SU-DHL-6 (cell line): ENCODE data around the gene ATP9A.
A peak's percentile ranks its signal among the peaks of the same experiment; 100 is the strongest.

Experiments used
- H2AFZ ChIP-seq: fragments of 200-600 bp; sonication (generic); 2 replicates; pipeline ENCODE4 v1.6.1; 2014; ENCODE audit warnings: low read depth, mild to moderate bottlenecking, moderate library complexity, mixed read lengths, antibody characterized with exemption, low read length; ENCODE audit not compliant: severe bottlenecking
- H3F3A ChIP-seq: fragments of 200-600 bp; shearing (Covaris generic); 2 replicates; pipeline ENCODE4 v1.6.0; 2016; ENCODE audit warnings: antibody characterized with exemption, mild to moderate bottlenecking; ENCODE audit not compliant: insufficient read depth
- H3K27ac ChIP-seq: fragments of 200-600 bp; sonication (generic); 2 replicates; pipeline ENCODE4 v1.5.1; 2016; ENCODE audit warnings: low read depth, mild to moderate bottlenecking, low read length, moderate library complexity, mixed read lengths
- H3K27me3 ChIP-seq: fragments of 200-600 bp; sonication (generic), shearing (Covaris generic); 2 replicates; pipeline ENCODE4 v1.6.0; 2014; ENCODE audit warnings: mild to moderate bottlenecking, low read length
- H3K36me3 ChIP-seq: fragments of 200-600 bp; sonication (generic); 2 replicates; pipeline ENCODE4 v1.6.1; 2014; ENCODE audit warnings: mild to moderate bottlenecking, low read length, mixed read lengths
- H3K4me2 ChIP-seq: fragments of 300-600, 200-600 bp; shearing (Covaris generic), sonication (generic); 2 replicates; pipeline ENCODE4 v1.6.0; 2014; ENCODE audit warnings: low read length, low read depth, mild to moderate bottlenecking; ENCODE audit not compliant: poor library complexity, severe bottlenecking
- H3K4me3 ChIP-seq: fragments of 200-600 bp; sonication (generic); 2 replicates; pipeline ENCODE4 v1.5.1; 2014; ENCODE audit warnings: antibody characterized with exemption, low read length, mild to moderate bottlenecking, mixed read lengths; ENCODE audit not compliant: insufficient read depth, poor library complexity, severe bottlenecking
- H3K79me2 ChIP-seq: fragments of 200-600 bp; sonication (generic); 2 replicates; pipeline ENCODE4 v1.6.1; 2014; ENCODE audit warnings: mild to moderate bottlenecking, low read length, moderate library complexity; ENCODE audit not compliant: insufficient read depth
- H3K9ac ChIP-seq: fragments of 200-600 bp; sonication (generic); 2 replicates; pipeline ENCODE4 v1.7.0; 2014; ENCODE audit warnings: mild to moderate bottlenecking, low read length
- H3K9me2 ChIP-seq: fragments of 200-600 bp; sonication (generic); replicated peaks from 2 replicates; pipeline ENCODE4 v1.6.1; 2014; ENCODE audit warnings: low read length; ENCODE audit not compliant: insufficient read depth
- H3K9me3 ChIP-seq: fragments of 200-600 bp; sonication (generic); 2 replicates; pipeline ENCODE4 v1.6.1; 2014; ENCODE audit warnings: low read length, mixed read lengths; ENCODE audit not compliant: insufficient read depth
- H4K20me1 ChIP-seq: fragments of 200-600 bp; sonication (generic); 2 replicates; pipeline ENCODE4 v1.6.1; 2014; ENCODE audit warnings: low read depth, mild to moderate bottlenecking, antibody characterized with exemption, low read length, moderate library complexity, mixed read lengths
- CTCF ChIP-seq: fragments of 200-600 bp; sonication (generic); IDR thresholded peaks from one replicate; pipeline ENCODE4 v1.5.1; 2017; ENCODE audit warnings: antibody characterized with exemption, mild to moderate bottlenecking, low read length, moderate library complexity; ENCODE audit not compliant: insufficient read depth, poor library complexity, severe bottlenecking
- EZH2phosphoT487 ChIP-seq: fragments of 200-600 bp; sonication (generic), shearing (Covaris generic); conservative IDR thresholded peaks from 2 replicates; pipeline ENCODE4 v1.6.1; 2018; ENCODE audit warnings: mild to moderate bottlenecking, antibody characterized with exemption, low read length, moderate library complexity, mixed read lengths

The ATP9A gene

GRCh38 chr20:51587145-51587544, 181.0 kb downstream of the ATP9A start:
- H2AFZ ChIP-seq: no peak overlapping the region
- H3K9me2 ChIP-seq: no peaks in the 10 kb centered on the region
- H3K79me2 ChIP-seq: no peaks in the 10 kb centered on the region
- H3K4me2 ChIP-seq: peak overlapping the region; percentile 41
- no peak overlapping the region for H3K4me3 ChIP-seq
- peak overlapping the region; percentile 44; the same call in 1 of the 2 replicates for H3K27ac ChIP-seq
- no peaks in the 10 kb centered on the region for H3K9me3 ChIP-seq
- no peak overlapping the region for H3K9ac ChIP-seq
- H3K36me3 ChIP-seq: no peaks in the 10 kb centered on the region
- peaks cover 6% of the 10 kb centered on the region; the same call in 1 of the 2 replicates for H3F3A ChIP-seq
- no peaks in the 10 kb centered on the region for H4K20me1 ChIP-seq
- TF ChIP-seq EZH2phosphoT487 (no peak), CTCF (no peak)
- H3K27me3 ChIP-seq: no peaks in the 10 kb centered on the region

- no peak overlapping the region for H3K4me3 ChIP-seq
- no peaks in the 10 kb centered on the region for H3K79me2 ChIP-seq
- TF ChIP-seq CTCF (no peak), EZH2phosphoT487 (no peak)
- no peaks in the 10 kb centered on the region for H3K36me3 ChIP-seq
- H3K9me2 ChIP-seq: no peaks in the 10 kb centered on the region
- H3K27ac ChIP-seq: no peak overlapping the region
- no peaks in the 10 kb centered on the region for H3K9me3 ChIP-seq
- peak overlapping the region; percentile 41 for H3K4me2 ChIP-seq
- H3K9ac ChIP-seq: no peak overlapping the region
- peaks cover 6% of the 10 kb centered on the region; the same call in 1 of the 2 replicates for H3F3A ChIP-seq
- H4K20me1 ChIP-seq: no peaks in the 10 kb centered on the region
- no peak overlapping the region for H2AFZ ChIP-seq
- H3K27me3 ChIP-seq: no peaks in the 10 kb centered on the region
Measured at GRCh38 chr20:51586005-51586440, 182.2 kb downstream of the ATP9A start.

GRCh38 chr20:51585148-51585547, 183.0 kb downstream of the ATP9A start:
- Histone ChIP-seq H3K36me3 (no peaks in the 10 kb centered on the region), H3K9me3 (no peaks in the 10 kb centered on the region), H3K9me2 (no peaks in the 10 kb centered on the region), H3K4me3 (no peak overlapping the region), H4K20me1 (no peaks in the 10 kb centered on the region), H3K9ac (no peak overlapping the region), H2AFZ (no peak overlapping the region), H3K79me2 (no peaks in the 10 kb centered on the region), H3K27me3 (no peaks in the 10 kb centered on the region), H3F3A (peaks cover 6% of the 10 kb centered on the region; the same call in 1 of the 2 replicates), H3K27ac (no peak overlapping the region), H3K4me2 (no peak overlapping the region)
- TF ChIP-seq CTCF (no peak), EZH2phosphoT487 (no peak)
